ENCODE measurements around the gene RREB1.
"Not testable (repeated sequence)": the region's sequence is repeated elsewhere in the genome, so short reads cannot be mapped to it uniquely, and the experiment has no call there.

Gene RREB1

GRCh38 chr6:7155871-7156579 is 48.3 kb downstream of the RREB1 start:
- in situ Hi-C loops (cut with HindIII; ENCODE audit: low pct_unique_long_range_greater_than_20kb, low sequenced_read_pairs) = no loop called here
- no peak for DNase-seq (ENCODE audit: low read depth in 1 of 2, low spot score in 1 of 2)
- TF ChIP-seq JUND (IDR thresholded peaks at IDR 0.05; ENCODE audit: low read depth) = no peak

DNA sequence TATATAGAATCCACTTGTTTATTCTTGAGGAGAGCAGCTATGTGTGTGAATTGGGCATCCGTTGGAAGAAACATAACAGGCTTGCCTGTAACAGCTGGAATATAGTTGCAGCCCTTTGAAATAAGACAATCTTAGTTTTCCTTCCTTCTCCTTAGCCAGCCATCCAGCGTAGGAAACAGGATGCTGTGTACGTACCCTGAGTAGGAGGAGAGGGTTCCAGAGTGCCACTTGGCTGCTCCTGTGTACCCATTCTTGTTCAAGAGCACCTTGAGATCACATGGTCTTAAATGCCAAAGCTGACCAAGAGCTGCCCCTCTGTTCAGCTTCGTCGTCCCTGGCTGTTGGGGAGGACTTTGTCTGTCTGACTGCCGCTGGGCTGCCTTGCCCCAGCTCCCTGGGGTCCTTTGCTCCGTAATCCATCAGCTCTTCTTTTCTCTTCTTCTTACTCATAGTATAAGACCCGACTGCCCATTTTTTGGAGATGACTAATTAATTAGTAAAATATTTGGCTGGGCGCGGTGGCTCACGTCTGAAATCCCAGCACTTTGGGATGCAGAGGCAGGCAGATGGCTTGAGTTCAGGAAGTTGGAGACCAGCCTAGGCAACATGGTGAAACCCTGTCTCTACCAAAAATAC is 49.0 kb downstream of the RREB1 start:
- DNase-seq (ENCODE audit: low read depth in 1 of 2, low spot score in 1 of 2) = no peak
- TF ChIP-seq JUND (IDR thresholded peaks at IDR 0.05; ENCODE audit: low read depth) = no peak
- in situ Hi-C loops (cut with HindIII; ENCODE audit: low pct_unique_long_range_greater_than_20kb, low sequenced_read_pairs) = no loop called here

- DNase-seq (ENCODE audit: low read depth in 1 of 2, low spot score in 1 of 2); in situ Hi-C loops (cut with HindIII; ENCODE audit: low pct_unique_long_range_greater_than_20kb, low sequenced_read_pairs): not testable (repeated sequence)
Observed at GRCh38 chr6:7157307-7157706, 49.5 kb downstream of the RREB1 start.

- in situ Hi-C loops (cut with HindIII; ENCODE audit: low pct_unique_long_range_greater_than_20kb, low sequenced_read_pairs) = no loop called here
- DNase-seq (ENCODE audit: low read depth in 1 of 2, low spot score in 1 of 2) = no peak
Observed at GRCh38 chr6:7157752-7158616, 50.2 kb downstream of the RREB1 start.

GRCh38 chr6:7159790-7160525 is 52.2 kb downstream of the RREB1 start:
- DNase-seq (ENCODE audit: low read depth in 1 of 2, low spot score in 1 of 2) = no peak
- no peak for TF ChIP-seq JUND (IDR thresholded peaks at IDR 0.05; ENCODE audit: low read depth)

More at GRCh38 chr6:7157752-7158616, 50.2 kb downstream of the RREB1 start:
- no peak for TF ChIP-seq JUND (IDR thresholded peaks at IDR 0.05; ENCODE audit: low read depth)

DNA sequence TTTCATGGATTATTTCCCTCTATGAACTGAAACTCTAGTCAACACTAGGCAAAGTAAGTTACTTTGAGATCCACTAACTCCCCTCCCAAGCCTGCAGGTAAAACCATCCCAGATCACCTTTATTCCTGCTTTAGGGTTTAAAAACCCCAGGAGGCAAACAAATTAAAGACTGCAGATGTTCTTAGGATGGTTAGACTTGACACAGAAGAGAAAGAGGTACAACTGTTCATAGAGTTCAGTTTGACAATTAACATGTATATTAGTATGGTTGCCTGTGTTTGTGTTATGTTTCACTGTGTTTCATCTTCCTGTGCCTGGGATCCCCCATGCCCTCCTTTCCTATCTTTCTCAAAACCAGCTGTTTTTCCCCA is 53.5 kb downstream of the RREB1 start:
- TF ChIP-seq JUND (IDR thresholded peaks at IDR 0.05; ENCODE audit: low read depth) = no peak
- in situ Hi-C loops (cut with HindIII; ENCODE audit: low pct_unique_long_range_greater_than_20kb, low sequenced_read_pairs) = no loop called here
- DNase-seq (ENCODE audit: low read depth in 1 of 2, low spot score in 1 of 2) = no peak

More at GRCh38 chr6:7159790-7160525, 52.2 kb downstream of the RREB1 start:
- in situ Hi-C loops (cut with HindIII; ENCODE audit: low pct_unique_long_range_greater_than_20kb, low sequenced_read_pairs) = no loop called here

DNA sequence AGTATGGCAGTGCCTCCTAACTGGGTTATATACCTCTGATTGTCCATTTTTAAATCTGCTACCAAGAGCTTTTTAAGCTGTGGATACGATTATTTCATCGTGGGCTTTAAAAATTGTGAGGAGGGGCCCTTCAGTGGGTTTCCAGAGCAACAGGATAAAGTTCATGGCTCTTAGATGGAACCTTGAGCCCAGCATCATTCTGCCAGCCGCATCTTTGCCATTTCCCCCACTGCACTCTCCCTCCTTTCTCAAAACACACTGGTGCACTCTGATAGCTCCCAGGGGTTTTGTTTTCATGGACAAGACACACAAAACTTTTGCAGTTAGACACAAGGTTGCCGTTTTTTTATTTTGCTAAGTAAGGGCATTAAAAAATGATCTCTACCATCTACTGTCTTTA is 54.1 kb downstream of the RREB1 start:
- DNase-seq (ENCODE audit: low read depth in 1 of 2, low spot score in 1 of 2) = no peak
- no peak for TF ChIP-seq JUND (IDR thresholded peaks at IDR 0.05; ENCODE audit: low read depth)
- in situ Hi-C loops (cut with HindIII; ENCODE audit: low pct_unique_long_range_greater_than_20kb, low sequenced_read_pairs) = no loop called here

- in situ Hi-C loops (cut with HindIII; ENCODE audit: low pct_unique_long_range_greater_than_20kb, low sequenced_read_pairs) = no loop called here
- TF ChIP-seq JUND (IDR thresholded peaks at IDR 0.05; ENCODE audit: low read depth) = no peak
Observed at GRCh38 chr6:7163661-7164071, 55.9 kb downstream of the RREB1 start.

DNA sequence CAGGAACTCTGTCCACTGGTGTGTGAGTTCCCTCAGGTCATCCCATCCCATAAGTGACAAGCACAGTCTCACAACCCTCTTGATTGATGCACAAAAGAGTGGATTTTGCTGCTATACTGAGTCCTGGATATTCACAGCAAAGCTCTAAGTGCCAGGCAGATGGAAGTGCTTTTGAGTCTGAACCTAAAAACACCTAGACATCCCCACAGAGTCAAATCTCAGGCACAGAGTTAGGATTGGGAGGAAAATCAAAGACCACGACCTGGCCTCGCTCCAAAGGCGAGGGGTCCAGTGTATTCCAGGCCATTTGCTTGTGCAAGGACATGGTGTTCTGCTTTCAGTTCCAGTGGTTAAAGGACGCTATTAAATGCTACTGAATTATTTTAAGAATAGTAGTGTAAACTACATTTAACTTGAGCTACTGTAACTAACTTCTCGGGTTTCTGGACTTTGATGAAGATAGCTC is 56.8 kb downstream of the RREB1 start:
- in situ Hi-C loops (cut with HindIII; ENCODE audit: low pct_unique_long_range_greater_than_20kb, low sequenced_read_pairs) = no loop called here
- DNase-seq (ENCODE audit: low read depth in 1 of 2, low spot score in 1 of 2) = no peak
- no peak for TF ChIP-seq JUND (IDR thresholded peaks at IDR 0.05; ENCODE audit: low read depth)

More at GRCh38 chr6:7163661-7164071, 55.9 kb downstream of the RREB1 start:
- no peak for DNase-seq (ENCODE audit: low read depth in 1 of 2, low spot score in 1 of 2)

- in situ Hi-C loops (cut with HindIII; ENCODE audit: low pct_unique_long_range_greater_than_20kb, low sequenced_read_pairs) = no loop called here
- TF ChIP-seq JUND (IDR thresholded peaks at IDR 0.05; ENCODE audit: low read depth) = no peak
- DNase-seq (ENCODE audit: low read depth in 1 of 2, low spot score in 1 of 2) = peak in 1 of 2 experiments; percentile 55
Observed at GRCh38 chr6:7165002-7165889, 57.5 kb downstream of the RREB1 start.

GRCh38 chr6:7165890-7166267 is 58.1 kb downstream of the RREB1 start:
- no peak for TF ChIP-seq JUND (IDR thresholded peaks at IDR 0.05; ENCODE audit: low read depth)
- no peak for DNase-seq (ENCODE audit: low read depth in 1 of 2, low spot score in 1 of 2)
- in situ Hi-C loops (cut with HindIII; ENCODE audit: low pct_unique_long_range_greater_than_20kb, low sequenced_read_pairs) = no loop called here

All from T47D (cell line).